ENCODE data around the gene NECTIN3. TPM values are rescaled to one million over a fixed set of nuclear protein-coding genes. Genes with fewer than 3 reads are reported as not detected.

NECTIN3 gene
- total and polyA plus RNA-seq, 10 of the 15 experiments (the other 5 are each of a cell fraction or from before 2014, with no cell fraction given): 0.21 TPM; not detected in 9

- TF ChIP-seq, protein P1, sequence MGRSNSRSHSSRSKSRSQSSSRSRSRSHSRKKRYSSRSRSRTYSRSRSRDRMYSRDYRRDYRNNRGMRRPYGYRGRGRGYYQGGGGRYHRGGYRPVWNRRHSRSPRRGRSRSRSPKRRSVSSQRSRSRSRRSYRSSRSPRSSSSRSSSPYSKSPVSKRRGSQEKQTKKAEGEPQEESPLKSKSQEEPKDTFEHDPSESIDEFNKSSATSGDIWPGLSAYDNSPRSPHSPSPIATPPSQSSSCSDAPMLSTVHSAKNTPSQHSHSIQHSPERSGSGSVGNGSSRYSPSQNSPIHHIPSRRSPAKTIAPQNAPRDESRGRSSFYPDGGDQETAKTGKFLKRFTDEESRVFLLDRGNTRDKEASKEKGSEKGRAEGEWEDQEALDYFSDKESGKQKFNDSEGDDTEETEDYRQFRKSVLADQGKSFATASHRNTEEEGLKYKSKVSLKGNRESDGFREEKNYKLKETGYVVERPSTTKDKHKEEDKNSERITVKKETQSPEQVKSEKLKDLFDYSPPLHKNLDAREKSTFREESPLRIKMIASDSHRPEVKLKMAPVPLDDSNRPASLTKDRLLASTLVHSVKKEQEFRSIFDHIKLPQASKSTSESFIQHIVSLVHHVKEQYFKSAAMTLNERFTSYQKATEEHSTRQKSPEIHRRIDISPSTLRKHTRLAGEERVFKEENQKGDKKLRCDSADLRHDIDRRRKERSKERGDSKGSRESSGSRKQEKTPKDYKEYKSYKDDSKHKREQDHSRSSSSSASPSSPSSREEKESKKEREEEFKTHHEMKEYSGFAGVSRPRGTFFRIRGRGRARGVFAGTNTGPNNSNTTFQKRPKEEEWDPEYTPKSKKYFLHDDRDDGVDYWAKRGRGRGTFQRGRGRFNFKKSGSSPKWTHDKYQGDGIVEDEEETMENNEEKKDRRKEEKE (IDR thresholded peaks at IDR 0.05): no peak
- TF ChIP-seq BCL11A (IDR thresholded peaks at IDR 0.05; ENCODE audit: low read depth, low read length) (no peak), WRNIP1 (IDR thresholded peaks at IDR 0.05; ENCODE audit: borderline replicate concordance, low read depth, low read length) (no peak), SKIL (IDR thresholded peaks at IDR 0.05; ENCODE audit: low read depth, poor library complexity, severe bottlenecking) (no peak), ATF7 (IDR thresholded peaks at IDR 0.05; ENCODE audit: low read depth) (no peak)
Observed at GRCh38 chr3:111193472-111193871, 121.9 kb downstream of the NECTIN3 start (continued).

DNA sequence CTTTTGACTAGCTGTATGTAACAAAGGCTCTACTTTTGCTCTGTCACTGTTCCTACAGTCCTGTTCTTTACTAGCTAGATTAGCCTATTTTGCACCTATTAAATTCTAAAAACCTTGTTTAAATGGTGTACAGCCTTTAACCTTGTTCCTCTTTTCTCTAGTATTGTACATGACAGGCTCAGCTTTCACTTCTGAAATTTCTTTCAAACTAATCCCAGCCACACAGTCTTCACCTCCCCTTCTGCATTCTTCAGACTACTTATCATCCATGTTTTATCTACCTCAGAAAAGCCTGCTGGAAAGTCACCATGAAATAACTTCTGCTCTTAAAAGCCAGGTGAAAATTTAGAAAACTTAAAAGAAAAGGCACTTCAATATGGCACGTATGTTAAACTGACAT, 122.4 kb downstream of the NECTIN3 start:
- no peak overlapping the region for H2AFZ ChIP-seq (ENCODE audit: control insufficient read depth, low read depth, low read length)
- ChIA-PET CTCF (interaction anchor here (0.6 kb wide), 1 partner anchor 341 kb away, joined by 3 read pairs; no protein-coding TSS in a partner anchor), RAD21 (ENCODE audit: unreplicated experiment) (no interaction called here), POLR2A (no interaction called here), SMC1A (ENCODE audit: uncharacterized antibody, unreplicated experiment) (interaction anchor here (2.1 kb wide), 1 partner anchor 13 kb away, joined by 7 read pairs; no protein-coding TSS in a partner anchor)
- no peaks in the 10 kb centered on the region for H3K9me3 ChIP-seq (replicated peaks; ENCODE audit: control insufficient read depth, insufficient read depth, low read length)
- 63% methylated on average over 1 of the region's 1 CpG for WGBS (ENCODE audit: insufficient coverage, insufficient replicate concordance, low lambda C conversion rate, missing lambda C conversion rate)
- H3K4me1 ChIP-seq (ENCODE audit: control insufficient read depth, insufficient read depth, low read length): no peaks in the 10 kb centered on the region
- no peaks in the 10 kb centered on the region for H3K79me2 ChIP-seq (ENCODE audit: control insufficient read depth, insufficient read depth, low read length)
- no peak for DNase-seq (ENCODE audit: low read depth, low spot score)
- no TSS peak for BruUV-seq (replicated peaks)
- no peaks in the 10 kb centered on the region for H3K36me3 ChIP-seq (ENCODE audit: control insufficient read depth in 2 of 2, insufficient read depth in 2 of 2, low read length in 1 of 2)
- H3K9ac ChIP-seq (ENCODE audit: control insufficient read depth, insufficient read depth, low read length): no peak overlapping the region
- H3K27me3 ChIP-seq (replicated peaks in 1 of 2; ENCODE audit: control insufficient read depth in 2 of 2, insufficient read depth in 2 of 2, low read length in 1 of 2): no peaks in the 10 kb centered on the region
- no peak for FAIRE-seq
- H3K4me2 ChIP-seq (ENCODE audit: control insufficient read depth, insufficient read depth): no peak overlapping the region
- H3K27ac ChIP-seq (ENCODE audit: control insufficient read depth, insufficient read depth): no peak overlapping the region
- H3K4me3 ChIP-seq: no peak overlapping the region
- in situ Hi-C loops (cut with MboI) (no loop called here), intact Hi-C loops (cut with micrococcal nuclease; ENCODE audit: unreplicated experiment) (no loop called here)
- ATAC-seq: peak; percentile 34
- H4K20me1 ChIP-seq (ENCODE audit: control insufficient read depth, insufficient read depth): no peaks in the 10 kb centered on the region
- TF ChIP-seq CBX5 (IDR thresholded peaks at IDR 0.05; ENCODE audit: low read depth) (no peak), GATAD2B (conservative IDR thresholded peaks at IDR 0.05; ENCODE audit: low read depth) (no peak), ZBED1 (IDR thresholded peaks at IDR 0.05; ENCODE audit: borderline replicate concordance) (no peak), EP300 (IDR thresholded peaks at IDR 0.05; ENCODE audit: borderline replicate concordance in 1 of 2, control insufficient read depth in 1 of 2, low read depth in 2 of 2, low read length in 2 of 2) (no peak), POLR2A (IDR thresholded peaks at IDR 0.05; ENCODE audit: low read depth, low read length) (no peak), SP1 (IDR thresholded peaks at IDR 0.05; ENCODE audit: low read depth, low read length) (no peak)
- TF ChIP-seq, protein P2, sequence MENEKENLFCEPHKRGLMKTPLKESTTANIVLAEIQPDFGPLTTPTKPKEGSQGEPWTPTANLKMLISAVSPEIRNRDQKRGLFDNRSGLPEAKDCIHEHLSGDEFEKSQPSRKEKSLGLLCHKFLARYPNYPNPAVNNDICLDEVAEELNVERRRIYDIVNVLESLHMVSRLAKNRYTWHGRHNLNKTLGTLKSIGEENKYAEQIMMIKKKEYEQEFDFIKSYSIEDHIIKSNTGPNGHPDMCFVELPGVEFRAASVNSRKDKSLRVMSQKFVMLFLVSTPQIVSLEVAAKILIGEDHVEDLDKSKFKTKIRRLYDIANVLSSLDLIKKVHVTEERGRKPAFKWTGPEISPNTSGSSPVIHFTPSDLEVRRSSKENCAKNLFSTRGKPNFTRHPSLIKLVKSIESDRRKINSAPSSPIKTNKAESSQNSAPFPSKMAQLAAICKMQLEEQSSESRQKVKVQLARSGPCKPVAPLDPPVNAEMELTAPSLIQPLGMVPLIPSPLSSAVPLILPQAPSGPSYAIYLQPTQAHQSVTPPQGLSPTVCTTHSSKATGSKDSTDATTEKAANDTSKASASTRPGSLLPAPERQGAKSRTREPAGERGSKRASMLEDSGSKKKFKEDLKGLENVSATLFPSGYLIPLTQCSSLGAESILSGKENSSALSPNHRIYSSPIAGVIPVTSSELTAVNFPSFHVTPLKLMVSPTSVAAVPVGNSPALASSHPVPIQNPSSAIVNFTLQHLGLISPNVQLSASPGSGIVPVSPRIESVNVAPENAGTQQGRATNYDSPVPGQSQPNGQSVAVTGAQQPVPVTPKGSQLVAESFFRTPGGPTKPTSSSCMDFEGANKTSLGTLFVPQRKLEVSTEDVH (IDR thresholded peaks at IDR 0.05; ENCODE audit: low read depth, partially characterized antibody): no peak
- TF ChIP-seq, protein P3, sequence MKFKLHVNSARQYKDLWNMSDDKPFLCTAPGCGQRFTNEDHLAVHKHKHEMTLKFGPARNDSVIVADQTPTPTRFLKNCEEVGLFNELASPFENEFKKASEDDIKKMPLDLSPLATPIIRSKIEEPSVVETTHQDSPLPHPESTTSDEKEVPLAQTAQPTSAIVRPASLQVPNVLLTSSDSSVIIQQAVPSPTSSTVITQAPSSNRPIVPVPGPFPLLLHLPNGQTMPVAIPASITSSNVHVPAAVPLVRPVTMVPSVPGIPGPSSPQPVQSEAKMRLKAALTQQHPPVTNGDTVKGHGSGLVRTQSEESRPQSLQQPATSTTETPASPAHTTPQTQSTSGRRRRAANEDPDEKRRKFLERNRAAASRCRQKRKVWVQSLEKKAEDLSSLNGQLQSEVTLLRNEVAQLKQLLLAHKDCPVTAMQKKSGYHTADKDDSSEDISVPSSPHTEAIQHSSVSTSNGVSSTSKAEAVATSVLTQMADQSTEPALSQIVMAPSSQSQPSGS (IDR thresholded peaks at IDR 0.05; ENCODE audit: low read length): no peak

Measured in GM12878 (cell line).